GM18861 (cell line): ENCODE data around the gene INSR.
"Not testable (repeated sequence)": the region's sequence is repeated elsewhere in the genome, so short reads cannot be mapped to it uniquely, and the experiment has no call there.

Experiments used
- ATAC-seq: cut with Tn5 transposase; IDR thresholded peaks from one replicate; pipeline ENCODE4 v1.9.1; 2021; ENCODE audit not compliant: unreplicated experiment

INSR gene

DNA sequence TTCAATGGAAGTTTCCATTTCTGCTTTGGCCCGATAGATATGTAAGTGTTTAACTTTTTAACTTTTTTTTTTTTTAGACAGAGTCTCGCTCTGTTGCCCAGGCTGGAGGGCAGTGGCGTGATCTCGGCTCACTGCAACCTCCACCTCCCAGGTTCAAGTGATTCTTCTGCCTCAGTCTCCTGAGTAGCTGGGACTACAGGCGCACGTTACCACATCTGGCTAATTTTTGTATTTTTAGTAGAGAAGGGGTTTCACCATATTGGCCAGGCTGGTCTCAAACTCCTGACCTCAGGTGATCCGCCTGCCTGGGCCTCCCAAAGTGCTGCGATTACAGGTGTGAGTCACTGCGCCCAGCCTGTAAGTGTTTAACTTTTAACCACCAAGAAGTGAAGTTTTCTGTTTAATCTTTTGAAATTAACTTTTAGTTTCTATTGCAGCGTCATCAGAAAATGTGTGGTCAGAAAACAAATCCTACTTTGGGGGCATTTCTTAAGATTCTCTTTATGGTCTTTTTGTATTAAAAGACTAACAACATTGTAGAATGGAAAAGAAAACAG lies 147.0 kb downstream of the INSR start:
- ATAC-seq, result peak; percentile 50

DNA sequence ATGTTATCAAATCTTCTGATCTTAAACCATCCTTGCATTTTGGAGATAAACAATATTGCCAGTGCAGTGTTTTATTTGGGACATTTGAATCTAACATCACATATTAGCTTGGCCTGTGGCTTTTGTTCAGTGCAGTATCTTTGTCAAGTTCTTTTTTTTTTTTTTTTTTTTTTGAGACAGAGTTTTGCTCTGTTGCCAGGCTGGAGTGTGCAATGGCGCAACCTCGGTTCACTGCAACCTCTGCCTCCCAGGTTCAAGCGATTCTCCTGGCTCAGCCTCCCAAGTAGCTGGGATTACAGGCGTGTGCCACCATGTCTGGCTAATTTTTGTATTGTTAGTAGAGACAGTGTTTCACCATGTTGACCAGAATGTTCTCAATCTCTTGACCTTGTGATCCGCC lies 148.1 kb downstream of the INSR start:
- ATAC-seq, result not testable (repeated sequence)

GRCh38 chr19:7145494-7145893 lies 148.7 kb downstream of the INSR start:
- no peak for ATAC-seq

GRCh38 chr19:7142771-7143170 lies 151.4 kb downstream of the INSR start:
- no peak for ATAC-seq

DNA sequence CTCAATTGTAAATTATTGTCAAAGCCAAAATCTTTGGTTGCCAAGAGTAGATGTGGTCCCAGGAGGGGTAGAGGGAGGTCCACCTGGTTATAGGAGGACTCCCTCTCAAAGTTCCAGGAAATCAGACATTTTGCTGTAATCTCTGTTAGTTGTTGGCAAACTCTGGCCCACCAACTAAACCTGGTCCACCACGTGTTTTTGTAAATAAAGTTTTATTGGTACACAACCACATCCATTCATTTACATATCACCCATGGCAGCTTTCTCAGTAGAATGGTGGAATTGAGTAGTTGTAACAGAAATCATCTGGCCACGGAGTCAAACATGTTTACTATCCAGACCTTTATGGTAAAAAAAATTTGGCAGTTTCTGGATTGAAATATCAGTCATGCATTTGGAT lies 154.1 kb downstream of the INSR start:
- no peak for ATAC-seq

DNA sequence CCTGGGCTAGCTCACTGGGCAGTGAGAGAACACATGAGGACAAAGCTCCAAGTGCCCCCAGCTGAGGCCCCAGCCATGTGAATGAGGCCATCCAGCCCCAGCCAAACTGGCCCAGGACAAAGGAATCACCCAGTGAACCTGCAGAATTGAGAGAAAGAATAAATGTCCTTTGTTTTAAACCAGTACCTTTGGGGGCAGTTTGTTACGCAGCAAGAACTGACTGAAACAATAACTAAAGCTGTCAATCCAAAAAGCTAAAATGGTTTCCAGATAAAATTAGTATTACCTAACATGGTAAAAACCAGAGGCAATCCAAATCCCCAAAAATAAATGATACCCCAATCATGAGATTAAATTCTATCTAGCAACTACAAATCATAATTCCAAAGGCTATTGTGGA lies 155.1 kb downstream of the INSR start:
- no peak for ATAC-seq

DNA sequence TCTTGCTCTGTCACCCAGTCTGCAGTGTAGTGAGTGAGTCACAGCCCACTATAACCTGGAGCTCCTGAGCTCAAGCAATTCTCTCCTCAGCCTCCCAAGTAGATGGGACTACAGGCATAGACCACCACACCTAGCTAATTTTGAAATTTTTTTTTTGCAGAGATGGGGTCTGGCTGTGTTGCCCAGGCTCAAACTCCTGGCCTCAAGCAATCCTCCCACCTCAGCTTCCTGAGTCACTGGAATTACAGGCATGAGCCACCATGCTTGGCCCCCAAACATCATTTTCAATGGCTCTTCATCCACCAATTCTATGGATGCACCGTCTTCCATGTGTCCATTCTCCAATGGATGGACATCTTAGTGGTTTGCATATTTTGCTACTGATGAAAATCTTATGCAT lies 155.8 kb downstream of the INSR start:
- ATAC-seq, result no peak

GRCh38 chr19:7137120-7137519 lies 157.1 kb downstream of the INSR start:
- no peak for ATAC-seq

GRCh38 chr19:7132054-7132453 lies 162.2 kb downstream of the INSR start:
- ATAC-seq, result no peak

DNA sequence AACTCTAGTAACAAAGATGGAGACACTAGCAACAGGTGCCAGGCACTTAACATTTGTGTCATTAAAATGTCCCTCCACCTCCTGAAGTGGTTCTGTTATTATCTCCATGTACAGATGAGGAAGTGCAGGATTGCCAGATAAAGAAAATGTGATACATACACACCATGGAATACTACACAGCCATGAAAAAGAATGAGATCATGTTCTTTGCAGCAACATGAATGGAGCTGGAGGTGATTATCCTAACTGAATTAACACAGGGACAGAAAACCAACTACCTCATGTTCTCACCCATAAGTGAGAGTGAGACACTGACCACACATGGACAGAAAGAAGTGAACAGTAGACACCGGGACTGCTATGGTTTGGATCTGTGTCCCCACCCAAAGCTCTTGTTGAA lies 164.2 kb downstream of the INSR start:
- no peak for ATAC-seq

DNA sequence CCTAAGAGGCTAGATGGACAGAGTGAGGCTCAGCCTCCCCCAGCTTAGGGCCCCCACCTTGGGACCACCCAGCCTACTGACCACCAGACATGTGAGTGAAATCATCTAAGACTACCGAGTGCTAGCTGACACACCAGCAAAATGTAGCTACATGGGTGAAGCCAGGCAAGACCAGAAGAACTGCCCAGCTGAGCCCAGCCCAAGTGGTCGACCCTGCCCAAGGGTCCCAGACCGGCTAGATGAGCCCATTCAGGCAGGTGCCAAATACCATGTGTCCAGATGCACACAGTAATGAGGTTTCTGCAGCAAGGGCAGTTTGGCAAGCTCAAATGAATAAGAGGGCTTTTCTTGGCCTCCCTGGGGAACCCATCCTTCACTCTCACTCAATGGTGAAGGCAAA lies 168.1 kb downstream of the INSR start:
- ATAC-seq, result no peak

- ATAC-seq, result no peak
These were observed 169.0 kb downstream of the INSR start for GRCh38 chr19:7125221-7125620.

GRCh38 chr19:7124782-7125181 lies 169.4 kb downstream of the INSR start:
- no peak for ATAC-seq

- no peak for ATAC-seq
These were observed 171.5 kb downstream of the INSR start for GRCh38 chr19:7122701-7123100.

- ATAC-seq, result no peak
These were observed 173.7 kb downstream of the INSR start for GRCh38 chr19:7120499-7120898.

DNA sequence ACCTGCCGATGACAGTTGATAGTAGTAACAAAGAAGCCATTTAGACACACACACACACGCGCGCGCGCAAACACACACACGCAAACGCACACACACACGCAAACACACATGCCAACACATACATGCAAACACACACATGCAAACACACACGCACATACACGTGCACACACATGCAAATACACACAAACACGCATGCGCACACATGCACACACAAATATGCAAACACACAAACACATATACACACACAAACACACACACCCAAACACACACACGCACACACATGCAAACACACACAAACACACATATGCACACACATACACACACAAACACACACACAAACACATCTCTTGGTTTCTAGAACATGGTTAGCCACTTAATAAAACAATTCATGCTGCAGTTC lies 174.6 kb downstream of the INSR start:
- ATAC-seq, result no peak

- no peak for ATAC-seq
These were observed 177.0 kb downstream of the INSR start for GRCh38 chr19:7117248-7117647.

DNA sequence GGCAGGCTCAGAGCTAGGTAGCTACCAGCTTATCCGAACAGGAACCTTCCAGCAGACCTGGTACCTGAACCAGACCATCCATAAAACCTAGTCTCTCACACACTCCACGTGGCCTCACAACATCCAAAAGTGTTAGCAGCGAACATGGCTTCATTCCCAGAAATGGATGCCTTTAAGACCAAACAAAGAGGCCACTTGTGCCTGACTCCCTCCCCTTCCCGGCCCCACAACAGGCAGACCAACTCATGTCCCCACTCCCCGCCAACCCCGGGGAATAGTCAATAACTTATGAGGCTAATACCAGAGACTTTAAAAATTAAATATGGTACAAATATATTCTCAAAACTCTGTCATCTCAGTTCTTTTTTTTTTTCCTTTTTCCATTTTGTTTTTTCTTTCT lies 178.5 kb downstream of the INSR start:
- no peak for ATAC-seq

- no peak for ATAC-seq
These were observed 181.0 kb downstream of the INSR start for GRCh38 chr19:7113233-7113632.

DNA sequence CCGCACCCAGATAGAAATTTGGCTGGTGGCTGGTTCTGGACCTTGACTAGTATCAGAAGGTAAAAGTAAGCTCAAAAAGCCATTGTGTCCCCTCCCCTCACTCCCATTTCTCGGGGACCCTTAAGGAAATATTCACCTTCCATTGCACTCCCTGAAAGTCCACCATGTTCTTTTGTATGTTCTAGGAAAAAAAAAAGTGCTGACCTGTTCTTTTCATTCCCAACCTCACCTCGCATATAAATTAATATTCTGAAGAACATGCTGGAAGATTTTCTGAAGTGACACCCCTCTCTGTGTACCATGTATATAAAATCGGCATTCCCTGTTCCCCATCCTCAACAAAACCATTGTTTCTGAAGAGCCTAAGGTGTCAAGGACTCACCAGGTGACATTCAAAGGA lies 181.5 kb downstream of the INSR start:
- ATAC-seq, result no peak

DNA sequence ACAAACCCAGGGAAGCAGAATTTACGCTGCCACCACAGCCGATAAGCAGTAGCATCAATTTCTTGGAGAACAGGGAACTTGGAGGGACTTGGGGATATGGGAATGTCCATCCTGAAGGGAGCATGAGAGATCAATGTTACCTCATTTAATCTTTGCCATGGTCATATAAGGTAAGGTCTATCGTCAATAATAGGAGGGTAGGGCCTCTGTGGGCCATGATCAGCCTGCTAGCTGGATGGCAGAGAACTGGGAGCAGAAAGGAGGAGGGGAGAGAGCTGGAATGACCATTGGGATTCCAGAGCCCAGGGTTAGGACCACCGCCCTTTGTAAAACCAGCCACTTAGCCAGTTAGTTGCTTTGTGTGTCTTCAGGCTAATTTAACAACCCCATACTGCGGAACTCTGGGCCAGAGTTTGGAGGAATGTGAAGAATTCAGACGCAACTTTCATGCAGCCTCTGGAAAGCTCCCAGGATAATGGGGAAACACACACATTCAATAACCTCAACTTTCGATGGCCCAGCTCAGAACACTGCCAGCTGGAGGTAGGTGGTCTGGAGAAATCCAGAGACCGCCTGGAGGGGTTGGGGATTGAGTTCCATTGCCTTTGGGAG lies 184.4 kb downstream of the INSR start:
- ATAC-seq, result no peak

- no peak for ATAC-seq
These were observed 187.2 kb downstream of the INSR start for GRCh38 chr19:7106711-7107657.
